A549 treated with RU486 at 1 μM for 4 hours (cell line): ENCODE data around the gene TEX13D. TPM values are rescaled to one million over a fixed set of nuclear protein-coding genes. Genes with fewer than 3 reads are reported as not detected.

Source experiments
- total RNA-seq: library from RNA; stranded (reverse); fragments of 200-300 nt; extraction: Qiagen RNA extraction; gene quantifications from 5 replicates; pipeline ENCODE4 v1.2.3, GENCODE V29; 2022; ENCODE audit warnings: low read depth

TEX13D gene
- total RNA-seq: not detected in 5 replicates

DNA sequence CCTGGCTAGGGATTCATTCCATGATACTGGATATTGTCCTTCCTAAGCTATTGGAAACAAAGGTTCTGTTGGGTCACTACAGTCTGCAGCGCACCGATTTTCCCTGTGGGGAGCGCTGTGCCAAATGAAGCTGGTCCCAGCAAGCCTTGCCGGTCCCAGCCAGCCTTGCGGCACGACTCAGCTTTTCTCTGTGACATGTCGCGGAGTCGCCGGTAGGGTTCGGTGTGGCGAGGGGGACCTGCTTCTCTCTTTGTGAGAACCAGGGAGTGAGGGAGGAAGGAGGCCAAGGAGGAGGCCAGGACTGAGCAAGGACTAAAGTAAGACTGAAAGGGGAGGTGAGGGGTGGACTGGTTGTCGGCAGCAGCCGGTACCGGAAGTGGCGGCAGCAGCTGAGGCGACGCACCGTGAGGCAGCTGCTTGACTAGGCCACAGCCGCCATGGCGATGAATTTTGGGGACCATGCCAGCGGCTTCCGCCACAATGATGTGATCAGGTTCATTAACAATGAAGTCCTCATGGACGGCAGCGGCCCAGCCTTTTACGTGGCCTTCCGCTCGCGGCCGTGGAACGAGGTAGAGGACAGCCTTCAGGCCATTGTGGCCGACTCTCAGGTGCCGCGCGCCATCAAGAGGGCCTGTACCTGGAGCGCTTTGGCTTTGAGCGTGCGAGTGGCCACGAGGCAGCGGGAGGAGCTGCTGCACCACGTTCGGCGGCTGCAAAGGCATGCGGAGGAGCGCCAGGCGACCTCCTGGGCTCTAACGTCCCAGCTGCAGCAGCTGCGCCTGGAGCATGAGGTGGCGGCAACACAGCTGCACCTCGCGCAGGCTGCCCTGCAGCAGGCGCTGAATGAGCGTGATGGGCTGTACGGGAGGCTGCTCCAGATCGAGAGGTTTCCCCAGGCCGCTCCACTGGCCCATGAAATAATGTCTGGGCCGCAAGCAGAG is at the start of gene TEX13D:
TSS of gene TEX13D (plus strand) at position 180 of the 944 bp plus-strand sequence. CDS start at position 438, 258 bp downstream.

DNA sequence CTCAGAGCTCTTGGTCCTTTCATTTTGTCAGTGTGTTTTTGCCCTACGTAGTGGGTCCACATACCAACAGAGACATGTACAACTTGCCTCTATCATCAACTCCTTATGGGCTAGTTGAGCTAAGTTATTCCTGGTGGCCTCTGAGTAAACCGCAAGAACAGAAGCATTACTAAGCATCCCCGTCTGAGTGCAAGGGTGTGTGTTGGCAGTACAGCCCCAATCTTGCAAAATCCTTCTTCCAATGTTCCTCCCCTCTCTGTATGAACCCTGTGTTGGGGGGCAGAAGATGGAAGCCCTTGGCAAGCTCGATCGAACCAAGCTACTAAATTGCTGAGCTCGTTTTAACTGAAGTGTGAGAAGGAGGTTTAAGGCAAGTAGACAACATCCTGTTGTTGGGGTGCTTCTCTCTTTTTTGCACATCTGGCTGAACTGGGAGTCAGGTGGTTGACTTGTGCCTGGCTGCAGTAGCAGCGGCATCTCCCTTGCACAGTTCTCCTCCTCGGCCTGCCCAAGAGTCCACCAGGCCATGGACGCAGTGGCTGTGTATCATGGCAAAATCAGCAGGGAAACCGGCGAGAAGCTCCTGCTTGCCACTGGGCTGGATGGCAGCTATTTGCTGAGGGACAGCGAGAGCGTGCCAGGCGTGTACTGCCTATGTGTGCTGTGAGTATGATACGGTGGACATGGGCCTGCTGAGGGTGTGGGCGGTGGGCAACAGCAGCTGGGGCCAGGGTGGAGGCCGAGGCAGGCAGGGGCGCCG is 13.8 kb downstream of the TEX13D start, which contains the start of gene SH2D1A:
TSS of gene SH2D1A (plus strand) at position 447 of the 760 bp plus-strand sequence. CDS start at position 527, 80 bp downstream.

Other genes starting within 250 kb of the TEX13D start
- gene SH2D1A, start 13.9 kb downstream of the TEX13D start, total RNA-seq: not detected in 5 replicates